ENCODE measurements around the gene NET1. TPM values are rescaled to one million over a fixed set of nuclear protein-coding genes. Genes with fewer than 3 reads are reported as not detected.

The NET1 gene
- polyA plus RNA-seq, 3 donors from 2014 or later, result 1.5 to 2.3 (median 2.3) TPM

- Mint-ChIP-seq H3K9me3 (no peaks in the 10 kb centered on the region), H3K27me3 (ENCODE audit: low read depth in 3 of 3) (no peaks in the 10 kb centered on the region), H3K36me3 (peaks cover 0 to 34% (median 33%) of the 10 kb centered on the region in 3 donors), H3K4me3 (no peak overlapping the region), H3K27ac (no peak overlapping the region), H3K4me1 (peaks cover 0 to under 1% of the 10 kb centered on the region in 2 donors)
- DNase-seq, result no peak
These were observed 41.6 kb downstream of the NET1 start for GRCh38 chr10:5453749-5454489.

- Mint-ChIP-seq H3K4me3 (no peak overlapping the region), H3K36me3 (peaks cover 0 to 40% (median 34%) of the 10 kb centered on the region in 3 donors), H3K4me1 (no peaks in the 10 kb centered on the region), H3K27me3 (ENCODE audit: low read depth in 3 of 3) (no peaks in the 10 kb centered on the region), H3K27ac (no peak overlapping the region), H3K9me3 (no peaks in the 10 kb centered on the region)
- DNase-seq, result no peak
These were observed 44.2 kb downstream of the NET1 start for GRCh38 chr10:5456563-5456962.

GRCh38 chr10:5457741-5458140, 45.4 kb downstream of the NET1 start:
- Mint-ChIP-seq H3K9me3 (no peaks in the 10 kb centered on the region), H3K4me3 (no peak overlapping the region), H3K36me3 (peaks cover 0 to 34% (median 33%) of the 10 kb centered on the region in 3 donors), H3K27me3 (ENCODE audit: low read depth in 3 of 3) (peaks cover 0 to 2% (median 0%) of the 10 kb centered on the region in 3 donors), H3K27ac (no peak overlapping the region), H3K4me1 (no peaks in the 10 kb centered on the region)
- DNase-seq, result no peak

GRCh38 chr10:5458425-5458824, 46.1 kb downstream of the NET1 start:
- no peak overlapping the region for H3K27ac Mint-ChIP-seq
- peaks cover 0 to 3% (median 2%) of the 10 kb centered on the region in 3 donors for H3K27me3 Mint-ChIP-seq (ENCODE audit: low read depth in 3 of 3)
- H3K36me3 Mint-ChIP-seq, result peaks cover 0 to 30% (median 27%) of the 10 kb centered on the region in 3 donors
- no peak for DNase-seq
- no peak overlapping the region for H3K4me3 Mint-ChIP-seq
- no peaks in the 10 kb centered on the region for H3K4me1 Mint-ChIP-seq
- H3K9me3 Mint-ChIP-seq, result no peaks in the 10 kb centered on the region

GRCh38 chr10:5458949-5459747, 46.8 kb downstream of the NET1 start:
- DNase-seq, result no peak
- Mint-ChIP-seq H3K36me3 (peaks cover 0 to 27% (median 26%) of the 10 kb centered on the region in 3 donors), H3K9me3 (no peaks in the 10 kb centered on the region), H3K4me1 (no peaks in the 10 kb centered on the region), H3K4me3 (no peak overlapping the region), H3K27ac (no peak overlapping the region), H3K27me3 (ENCODE audit: low read depth in 3 of 3) (peaks cover 2 to 5% (median 2%) of the 10 kb centered on the region in 3 donors)

- Mint-ChIP-seq H3K4me3 (no peak overlapping the region), H3K27ac (no peak overlapping the region), H3K27me3 (ENCODE audit: low read depth in 3 of 3) (peaks cover 2 to 7% (median 2%) of the 10 kb centered on the region in 3 donors), H3K4me1 (no peaks in the 10 kb centered on the region), H3K9me3 (no peaks in the 10 kb centered on the region), H3K36me3 (peaks cover 0 to 19% (median 18%) of the 10 kb centered on the region in 3 donors)
- DNase-seq, result no peak
These were observed 48.3 kb downstream of the NET1 start for GRCh38 chr10:5460468-5461202.

GRCh38 chr10:5461203-5461588, 48.8 kb downstream of the NET1 start:
- Mint-ChIP-seq H3K9me3 (no peaks in the 10 kb centered on the region), H3K4me1 (no peaks in the 10 kb centered on the region), H3K4me3 (no peak overlapping the region), H3K36me3 (peaks cover 0 to 14% (median 13%) of the 10 kb centered on the region in 3 donors), H3K27ac (no peak overlapping the region), H3K27me3 (ENCODE audit: low read depth in 3 of 3) (peaks cover 2 to 7% (median 2%) of the 10 kb centered on the region in 3 donors)
- no peak for DNase-seq

GRCh38 chr10:5461914-5462840, 49.8 kb downstream of the NET1 start:
- peaks cover 0 to 13% (median 8%) of the 10 kb centered on the region in 3 donors for H3K36me3 Mint-ChIP-seq

GRCh38 chr10:5462841-5463293, 50.5 kb downstream of the NET1 start:
- Mint-ChIP-seq H3K27ac (no peak overlapping the region), H3K4me3 (no peak overlapping the region), H3K4me1 (no peaks in the 10 kb centered on the region)

More at GRCh38 chr10:5461914-5462840, 49.8 kb downstream of the NET1 start:
- peaks cover 2 to 7% (median 2%) of the 10 kb centered on the region in 3 donors for H3K27me3 Mint-ChIP-seq (ENCODE audit: low read depth in 3 of 3)
- H3K9me3 Mint-ChIP-seq, result no peaks in the 10 kb centered on the region
- H3K27ac Mint-ChIP-seq, result no peak overlapping the region
- DNase-seq, result no peak
- no peaks in the 10 kb centered on the region for H3K4me1 Mint-ChIP-seq
- H3K4me3 Mint-ChIP-seq, result no peak overlapping the region

GRCh38 chr10:5464546-5464945, 52.2 kb downstream of the NET1 start:
- Mint-ChIP-seq H3K36me3 (peaks cover 0 to 9% (median 0%) of the 10 kb centered on the region in 3 donors), H3K4me1 (no peaks in the 10 kb centered on the region), H3K4me3 (no peak overlapping the region), H3K27ac (no peak overlapping the region), H3K9me3 (no peaks in the 10 kb centered on the region), H3K27me3 (ENCODE audit: low read depth in 3 of 3) (peaks cover 2 to 8% (median 4%) of the 10 kb centered on the region in 3 donors)
- DNase-seq, result no peak

More at GRCh38 chr10:5462841-5463293, 50.5 kb downstream of the NET1 start:
- H3K27me3 Mint-ChIP-seq (ENCODE audit: low read depth in 3 of 3), result peaks cover 2 to 7% (median 4%) of the 10 kb centered on the region in 3 donors
- no peak for DNase-seq
- peaks cover 0 to 10% (median under 1%) of the 10 kb centered on the region in 3 donors for H3K36me3 Mint-ChIP-seq
- H3K9me3 Mint-ChIP-seq, result no peaks in the 10 kb centered on the region

- no peak for DNase-seq
- no peak overlapping the region for H3K4me3 Mint-ChIP-seq
- peaks cover 0 to 4% (median 0%) of the 10 kb centered on the region in 3 donors for H3K36me3 Mint-ChIP-seq
- H3K27me3 Mint-ChIP-seq (ENCODE audit: low read depth in 3 of 3), result peaks cover 2 to 10% (median 4%) of the 10 kb centered on the region in 3 donors
- no peak overlapping the region for H3K27ac Mint-ChIP-seq
- H3K4me1 Mint-ChIP-seq, result no peaks in the 10 kb centered on the region
- H3K9me3 Mint-ChIP-seq, result no peaks in the 10 kb centered on the region
These were observed 53.7 kb downstream of the NET1 start for GRCh38 chr10:5465976-5466450.

GRCh38 chr10:5466451-5467206, 54.3 kb downstream of the NET1 start:
- Mint-ChIP-seq H3K36me3 (no peaks in the 10 kb centered on the region), H3K4me3 (no peak overlapping the region), H3K27ac (no peak overlapping the region), H3K27me3 (ENCODE audit: low read depth in 3 of 3) (peaks cover 2 to 10% (median 4%) of the 10 kb centered on the region in 3 donors), H3K9me3 (no peaks in the 10 kb centered on the region), H3K4me1 (no peaks in the 10 kb centered on the region)
- no peak for DNase-seq

Measured in immature natural killer cell (primary cell).